Hepatocyte (in vitro differentiated cells): ENCODE measurements around the gene MSANTD2. TPM values are rescaled to one million over a fixed set of nuclear protein-coding genes. Genes with fewer than 3 reads are reported as not detected.

Source experiments
- DNase-seq: peaks from one replicate; pipeline ENCODE4 v3.0.0-alpha.2; 2016; ENCODE audit warnings: low spot score
- H2AFZ ChIP-seq: fragments of 200-600 bp; sonication (generic); 2 replicates; pipeline ENCODE4 v1.6.0; 2016; ENCODE audit warnings: antibody characterized with exemption, mild to moderate bottlenecking
- H3K27ac ChIP-seq: fragments of 200-600 bp; sonication (generic); 2 replicates; pipeline ENCODE4 v1.5.1; 2016; ENCODE audit warnings: mild to moderate bottlenecking
- H3K27me3 ChIP-seq: fragments of 200-600 bp; sonication (generic); 2 replicates; pipeline ENCODE4 v1.6.1; 2016
- H3K36me3 ChIP-seq: fragments of 200-600 bp; sonication (generic); replicated peaks from 2 replicates; pipeline ENCODE4 v1.5.1; 2016; ENCODE audit warnings: low read depth; ENCODE audit not compliant: insufficient read depth
- H3K4me1 ChIP-seq: fragments of 200-600 bp; sonication (generic); 2 replicates; pipeline ENCODE4 v1.5.1; 2016; ENCODE audit warnings: mild to moderate bottlenecking, moderate library complexity; ENCODE audit not compliant: insufficient read depth
- H3K4me2 ChIP-seq: fragments of 200-600 bp; sonication (generic); 2 replicates; pipeline ENCODE4 v1.6.0; 2016
- H3K4me3 ChIP-seq: fragments of 200-600 bp; sonication (generic); 2 replicates; pipeline ENCODE4 v1.5.1; 2016; ENCODE audit warnings: mild to moderate bottlenecking
- H3K79me2 ChIP-seq: fragments of 200-600 bp; sonication (generic); 2 replicates; pipeline ENCODE4 v1.6.0; 2017; ENCODE audit warnings: mild to moderate bottlenecking
- H3K9me2 ChIP-seq: fragments of 200-600 bp; sonication (generic); replicated peaks from 2 replicates; pipeline ENCODE4 v1.6.0; 2017; ENCODE audit warnings: mild to moderate bottlenecking; ENCODE audit not compliant: insufficient read depth
- H3K9me3 ChIP-seq: fragments of 200-600 bp; sonication (generic); 2 replicates; pipeline ENCODE4 v1.5.1; 2016; ENCODE audit warnings: low read depth, mild to moderate bottlenecking
- H4K20me1 ChIP-seq: fragments of 200-600 bp; sonication (generic); 2 replicates; pipeline ENCODE4 v1.6.0; 2016; ENCODE audit warnings: mild to moderate bottlenecking; ENCODE audit not compliant: insufficient read depth, poor library complexity, severe bottlenecking
- EZH2 ChIP-seq: fragments of 200-600 bp; sonication (generic); IDR thresholded peaks from 2 replicates; pipeline ENCODE4 v1.6.1; 2016; ENCODE audit warnings: antibody characterized with exemption, mild to moderate bottlenecking, borderline replicate concordance
- EZH2phosphoT487 ChIP-seq: fragments of 200-600 bp; sonication (generic); IDR thresholded peaks from one replicate; pipeline ENCODE4 v1.6.1; 2018; ENCODE audit warnings: antibody characterized with exemption, mild to moderate bottlenecking, low read depth, moderate library complexity; ENCODE audit not compliant: unreplicated experiment, severe bottlenecking
- WGBS: methylation state at CpG from one replicate; pipeline ENCODE4 v1.1.6; 2016; ENCODE audit warnings: low lambda C conversion rate; ENCODE audit errors: missing lambda C conversion rate; 5-methylcytosine and 5-hydroxymethylcytosine counted together
- polyA plus RNA-seq: library from polyadenylated mRNA; unstranded; fragments of >200 nt; fragmentation: Nextera tagmentation; extraction: Ambion mirVana; gene quantifications from 2 replicates; pipeline ENCODE4 v1.2.1, GENCODE V29; 2016
- total RNA-seq: library from RNA; depleted of rRNA; stranded (reverse); fragments of >200 nt; gene quantifications from 2 replicates; pipeline ENCODE4 v1.2.3, GENCODE V29; 2014
- TF ChIP-seq, protein P1 (sequence below): fragments of 200-600 bp; sonication (generic); IDR thresholded peaks from 2 replicates; pipeline ENCODE4 v1.5.1; 2016; ENCODE audit warnings: antibody characterized with exemption, mild to moderate bottlenecking; ENCODE audit not compliant: poor library complexity

MSANTD2 gene
- total and polyA plus RNA-seq, 2 experiments from 2014 or later = 11.2 to 18.3 TPM

DNA sequence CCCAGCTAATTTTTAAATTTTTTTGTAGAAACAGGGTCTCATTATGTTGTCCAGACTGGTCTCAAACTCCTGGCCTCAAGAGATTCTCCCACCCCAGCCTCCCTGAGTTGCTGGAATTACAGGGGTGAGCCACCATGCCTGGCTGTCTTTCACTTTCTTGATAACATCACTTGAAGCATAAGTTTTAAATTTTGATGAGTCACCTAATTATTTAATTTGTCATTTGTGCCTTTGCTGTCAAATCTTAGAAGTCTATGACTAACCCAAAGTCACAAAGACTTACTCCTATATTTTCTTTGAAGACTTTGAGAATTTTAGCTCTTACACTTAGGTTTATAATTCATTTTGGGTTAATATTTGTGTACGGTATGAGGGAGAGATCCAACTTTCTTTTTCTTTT lies 14.5 kb upstream of the MSANTD2 start:
- no peak overlapping the region for H3K4me3 ChIP-seq
- no peaks in the 10 kb centered on the region for H3K36me3 ChIP-seq
- H3K4me1 ChIP-seq = no peaks in the 10 kb centered on the region
- H3K27ac ChIP-seq = no peak overlapping the region
- DNase-seq = no peak
- H2AFZ ChIP-seq = no peak overlapping the region
- no peak for TF ChIP-seq EZH2phosphoT487
- TF ChIP-seq, protein P1, sequence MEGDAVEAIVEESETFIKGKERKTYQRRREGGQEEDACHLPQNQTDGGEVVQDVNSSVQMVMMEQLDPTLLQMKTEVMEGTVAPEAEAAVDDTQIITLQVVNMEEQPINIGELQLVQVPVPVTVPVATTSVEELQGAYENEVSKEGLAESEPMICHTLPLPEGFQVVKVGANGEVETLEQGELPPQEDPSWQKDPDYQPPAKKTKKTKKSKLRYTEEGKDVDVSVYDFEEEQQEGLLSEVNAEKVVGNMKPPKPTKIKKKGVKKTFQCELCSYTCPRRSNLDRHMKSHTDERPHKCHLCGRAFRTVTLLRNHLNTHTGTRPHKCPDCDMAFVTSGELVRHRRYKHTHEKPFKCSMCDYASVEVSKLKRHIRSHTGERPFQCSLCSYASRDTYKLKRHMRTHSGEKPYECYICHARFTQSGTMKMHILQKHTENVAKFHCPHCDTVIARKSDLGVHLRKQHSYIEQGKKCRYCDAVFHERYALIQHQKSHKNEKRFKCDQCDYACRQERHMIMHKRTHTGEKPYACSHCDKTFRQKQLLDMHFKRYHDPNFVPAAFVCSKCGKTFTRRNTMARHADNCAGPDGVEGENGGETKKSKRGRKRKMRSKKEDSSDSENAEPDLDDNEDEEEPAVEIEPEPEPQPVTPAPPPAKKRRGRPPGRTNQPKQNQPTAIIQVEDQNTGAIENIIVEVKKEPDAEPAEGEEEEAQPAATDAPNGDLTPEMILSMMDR = no peak
- TF ChIP-seq EZH2 = no peak
- H3K27me3 ChIP-seq = peaks cover 16% of the 10 kb centered on the region
- 92% methylated on average over 1 of the region's 1 CpG for WGBS
- H3K4me2 ChIP-seq = no peak overlapping the region
- no peaks in the 10 kb centered on the region for H3K9me2 ChIP-seq
- H3K79me2 ChIP-seq = no peaks in the 10 kb centered on the region
- no peaks in the 10 kb centered on the region for H4K20me1 ChIP-seq
- H3K9me3 ChIP-seq = no peaks in the 10 kb centered on the region

DNA sequence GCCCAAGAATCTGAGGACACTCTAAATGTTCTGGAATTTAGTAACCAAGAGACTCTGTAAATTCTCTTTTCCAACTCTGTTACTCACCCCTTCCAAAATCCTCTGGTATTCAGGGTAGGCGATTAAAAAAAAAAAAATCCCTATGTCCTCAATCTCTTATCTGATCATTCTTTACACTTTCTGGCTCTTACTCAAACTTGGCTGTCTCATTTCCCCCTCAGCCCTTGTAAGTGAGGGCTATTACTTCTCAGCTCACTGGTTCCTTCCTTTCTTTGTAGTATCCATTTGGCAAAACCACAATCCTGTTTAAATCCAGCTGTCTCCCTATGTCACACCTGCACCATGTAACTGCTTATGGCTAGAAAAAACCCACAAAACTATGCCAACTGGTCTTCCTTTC lies 12.7 kb upstream of the MSANTD2 start:
- Histone ChIP-seq H3K4me2 (no peak overlapping the region), H3K27ac (no peak overlapping the region), H3K4me1 (no peaks in the 10 kb centered on the region), H3K27me3 (peaks cover 9% of the 10 kb centered on the region), H3K4me3 (no peak overlapping the region), H4K20me1 (no peaks in the 10 kb centered on the region), H3K36me3 (no peaks in the 10 kb centered on the region), H3K79me2 (no peaks in the 10 kb centered on the region), H3K9me3 (no peaks in the 10 kb centered on the region), H3K9me2 (no peaks in the 10 kb centered on the region), H2AFZ (no peak overlapping the region)
- WGBS = 41% methylated on average over 1 of the region's 1 CpG
- TF ChIP-seq EZH2 (no peak), EZH2phosphoT487 (no peak)
- TF ChIP-seq, protein P1 = no peak
- DNase-seq = no peak

DNA sequence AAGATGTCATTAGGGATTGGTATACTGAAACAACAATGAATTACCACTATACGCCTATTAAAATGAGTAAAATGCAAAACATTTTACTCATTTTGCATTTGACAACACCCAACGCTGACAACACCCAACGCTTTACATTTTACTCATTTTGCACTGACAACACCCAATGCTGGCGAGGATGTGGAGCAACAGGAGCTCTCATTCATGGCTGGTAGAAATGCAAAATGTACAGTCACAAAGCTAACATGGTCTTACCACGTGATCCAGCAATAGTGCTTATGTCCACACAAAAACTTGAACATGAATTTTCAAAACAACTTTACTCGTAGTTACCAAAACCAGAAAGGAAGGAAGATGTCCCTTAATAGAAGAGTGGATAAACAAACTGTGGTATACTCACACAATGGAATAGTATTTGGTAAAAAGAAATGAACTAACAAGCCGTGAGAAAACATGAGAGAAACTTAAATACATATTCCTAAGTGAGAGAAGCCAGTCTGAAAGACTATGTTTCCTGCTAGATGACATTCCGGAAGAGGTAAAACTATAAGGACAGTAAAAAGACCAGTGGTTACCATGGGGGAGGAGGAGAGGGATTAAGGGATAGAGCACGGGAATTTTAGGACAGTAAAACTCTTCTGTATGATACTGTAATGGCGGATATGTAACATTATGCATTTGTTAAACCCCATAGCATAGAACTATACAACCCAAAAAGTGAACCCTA lies 11.4 kb upstream of the MSANTD2 start:
- H4K20me1 ChIP-seq = no peaks in the 10 kb centered on the region
- H3K9me3 ChIP-seq = no peaks in the 10 kb centered on the region
- no peak for DNase-seq
- no peaks in the 10 kb centered on the region for H3K9me2 ChIP-seq
- TF ChIP-seq, protein P1 = no peak
- TF ChIP-seq EZH2phosphoT487 (no peak), EZH2 (no peak)
- no peak overlapping the region for H3K4me3 ChIP-seq
- no peaks in the 10 kb centered on the region for H3K36me3 ChIP-seq
- no peak overlapping the region for H2AFZ ChIP-seq
- no peaks in the 10 kb centered on the region for H3K79me2 ChIP-seq
- WGBS = 85% methylated on average over 10 of the region's 10 CpGs
- H3K27ac ChIP-seq = no peak overlapping the region
- H3K27me3 ChIP-seq = peaks cover 9% of the 10 kb centered on the region
- no peaks in the 10 kb centered on the region for H3K4me1 ChIP-seq
- no peak overlapping the region for H3K4me2 ChIP-seq
